OCI-LY7 (cell line): ENCODE results near the gene ATP2C2.

Experiments used
- CTCF ChIP-seq: fragments of 200-600 bp; sonication (generic); conservative IDR thresholded peaks from 2 replicates; pipeline ENCODE4 v1.5.1; 2014; ENCODE audit warnings: mild to moderate bottlenecking, antibody characterized with exemption, low read length, moderate library complexity, mixed read lengths
- EZH2phosphoT487 ChIP-seq: fragments of 200-600 bp; sonication (generic); IDR thresholded peaks from 2 replicates; pipeline ENCODE4 v1.6.1; 2018; ENCODE audit warnings: low read depth, borderline replicate concordance, mild to moderate bottlenecking, mixed run types, antibody characterized with exemption, low read length, moderate library complexity, mixed read lengths

- TF ChIP-seq CTCF (no peak), EZH2phosphoT487 (no peak)
Measured at GRCh38 chr16:84396537-84397008, 28.2 kb downstream of the ATP2C2 start.
